GOT3 (cell line): Measurements from ENCODE around the gene TAF1B.

Experiments used
- DNase-seq: peaks from one replicate; lab custom pipeline; 2025; ENCODE audit warnings: mixed read lengths; lab: John Stamatoyannopoulos, UW

The TAF1B gene

GRCh38 chr2:9808334-9809063 lies 34.8 kb upstream of the TAF1B start:
- no peak for DNase-seq

DNA sequence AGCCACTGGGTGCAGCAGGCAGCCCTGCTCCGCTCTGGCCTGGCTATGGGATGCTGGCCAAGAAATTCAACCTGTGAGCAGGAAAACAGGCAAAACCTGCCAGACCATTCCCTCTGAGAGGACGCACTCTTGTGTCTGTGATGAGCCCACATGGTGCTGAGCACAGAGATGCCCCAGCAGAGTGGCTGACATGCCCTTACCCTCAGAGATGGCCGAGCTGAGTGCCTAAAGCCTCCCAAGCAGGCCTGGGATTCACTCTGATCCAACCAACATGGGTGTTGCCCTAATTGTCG lies 34.3 kb upstream of the TAF1B start:
- DNase-seq: no peak

- no peak for DNase-seq
Observed at GRCh38 chr2:9809448-9810088, 33.7 kb upstream of the TAF1B start.

GRCh38 chr2:9811216-9811615 lies 32.1 kb upstream of the TAF1B start:
- no peak for DNase-seq

DNA sequence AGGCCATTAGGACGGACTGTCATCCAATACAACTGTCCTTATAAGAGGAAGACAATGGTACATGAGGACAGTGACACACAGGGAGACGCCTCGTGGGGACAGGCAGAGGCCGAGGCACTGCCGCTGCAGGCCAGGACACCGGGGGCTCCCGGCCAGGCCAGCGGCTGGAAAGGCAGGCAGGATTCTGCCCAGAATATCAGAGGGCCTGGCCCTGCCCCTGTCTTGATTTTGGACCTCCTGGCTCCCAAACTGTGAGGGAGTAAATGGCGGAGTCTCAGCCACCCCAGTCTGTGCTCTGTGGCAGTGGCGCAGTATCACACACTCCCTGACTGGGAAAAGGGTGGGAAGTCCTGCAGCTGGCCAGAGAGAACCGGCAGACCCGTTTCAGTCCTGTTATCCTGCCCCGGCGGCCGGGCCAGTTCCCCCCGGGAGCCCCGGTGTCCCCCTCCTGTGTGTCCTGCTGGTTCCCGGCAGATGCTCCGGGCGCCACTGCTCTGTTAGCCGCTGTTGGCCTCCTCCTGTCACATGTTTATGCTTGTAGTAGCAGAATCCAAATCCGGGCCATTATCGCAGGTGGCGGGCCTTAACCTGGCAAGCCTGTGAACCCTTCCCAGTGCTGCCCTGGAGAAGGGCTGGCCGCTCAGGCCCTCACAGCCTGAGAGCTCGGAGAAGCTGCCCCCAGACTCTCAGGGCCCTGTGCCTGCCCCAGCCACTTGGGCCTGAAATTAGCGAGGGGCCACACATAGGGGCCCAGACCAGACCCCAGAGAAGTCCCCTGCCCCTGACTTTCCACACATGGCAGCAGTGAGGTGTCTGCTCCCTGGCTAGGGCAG lies 31.4 kb upstream of the TAF1B start:
- DNase-seq: no peak

DNA sequence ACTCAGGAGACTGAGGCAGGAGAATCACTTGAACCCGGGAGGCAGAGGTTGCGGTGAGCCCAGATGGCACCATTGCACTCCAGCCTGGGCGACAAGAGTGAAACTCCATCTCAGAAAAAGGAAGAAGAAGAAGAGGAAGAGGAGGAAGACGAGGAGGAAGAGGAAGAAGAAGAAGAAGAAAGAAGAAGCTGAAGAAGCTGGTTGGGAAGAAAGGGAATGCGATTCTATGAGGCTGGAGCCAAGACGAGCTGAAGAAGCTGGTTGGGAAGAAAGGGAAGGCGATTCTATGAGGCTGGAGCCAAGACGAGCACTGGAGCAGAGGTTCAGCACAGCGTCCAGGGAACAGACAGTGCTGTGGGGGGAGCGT lies 30.3 kb upstream of the TAF1B start:
- DNase-seq: no peak

- no peak for DNase-seq
Observed at GRCh38 chr2:9813312-9814128, 29.8 kb upstream of the TAF1B start.

- no peak for DNase-seq
Observed at GRCh38 chr2:9814129-9814868, 29.0 kb upstream of the TAF1B start.

DNA sequence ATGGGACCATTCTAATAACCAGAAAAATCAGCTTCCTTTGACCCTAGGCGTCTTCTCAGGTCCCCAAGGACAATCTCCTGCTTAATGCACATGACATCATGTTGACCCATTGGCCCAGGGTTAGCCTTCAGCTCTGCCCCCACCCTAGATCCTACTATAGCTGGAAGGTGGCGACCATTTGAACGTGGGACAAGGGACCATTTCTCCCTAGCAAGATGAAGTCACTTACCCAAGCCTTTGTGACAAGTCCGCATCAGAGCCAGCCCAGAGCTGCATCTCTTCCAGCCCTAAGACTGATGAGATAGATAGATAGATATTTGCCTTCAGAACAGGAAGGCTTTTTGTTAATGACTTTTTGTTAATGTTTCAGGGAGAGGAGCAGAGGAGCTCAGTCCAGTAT lies 28.2 kb upstream of the TAF1B start:
- no peak for DNase-seq

GRCh38 chr2:9815844-9816279 lies 27.4 kb upstream of the TAF1B start:
- no peak for DNase-seq

GRCh38 chr2:9818097-9818496 lies 25.2 kb upstream of the TAF1B start:
- no peak for DNase-seq

- DNase-seq: no peak
Observed at GRCh38 chr2:9819551-9819950, 23.7 kb upstream of the TAF1B start.

GRCh38 chr2:9820020-9820973 lies 23.0 kb upstream of the TAF1B start:
- peak; percentile 20 for DNase-seq

GRCh38 chr2:9821805-9822445 lies 21.3 kb upstream of the TAF1B start:
- no peak for DNase-seq

DNA sequence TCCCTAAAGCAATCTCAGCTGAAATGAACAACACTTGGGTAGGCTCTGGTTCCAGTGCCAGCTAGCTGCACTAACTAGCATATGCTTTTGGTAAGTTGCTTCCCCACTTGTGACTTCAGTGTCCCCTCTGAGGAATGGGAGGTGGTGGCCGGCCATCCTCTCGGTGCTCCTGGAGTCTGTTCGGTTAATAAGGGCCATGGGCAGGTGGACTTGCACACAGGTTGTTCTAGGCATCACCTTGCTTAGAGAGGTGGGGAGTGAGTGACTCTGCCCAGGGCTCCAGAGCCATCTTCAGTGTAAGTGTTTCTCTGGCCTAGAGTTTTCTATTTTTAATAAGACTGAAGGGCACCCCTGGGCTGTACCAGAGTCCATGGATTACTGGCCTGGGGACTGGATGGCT lies 18.8 kb upstream of the TAF1B start:
- DNase-seq: no peak

DNA sequence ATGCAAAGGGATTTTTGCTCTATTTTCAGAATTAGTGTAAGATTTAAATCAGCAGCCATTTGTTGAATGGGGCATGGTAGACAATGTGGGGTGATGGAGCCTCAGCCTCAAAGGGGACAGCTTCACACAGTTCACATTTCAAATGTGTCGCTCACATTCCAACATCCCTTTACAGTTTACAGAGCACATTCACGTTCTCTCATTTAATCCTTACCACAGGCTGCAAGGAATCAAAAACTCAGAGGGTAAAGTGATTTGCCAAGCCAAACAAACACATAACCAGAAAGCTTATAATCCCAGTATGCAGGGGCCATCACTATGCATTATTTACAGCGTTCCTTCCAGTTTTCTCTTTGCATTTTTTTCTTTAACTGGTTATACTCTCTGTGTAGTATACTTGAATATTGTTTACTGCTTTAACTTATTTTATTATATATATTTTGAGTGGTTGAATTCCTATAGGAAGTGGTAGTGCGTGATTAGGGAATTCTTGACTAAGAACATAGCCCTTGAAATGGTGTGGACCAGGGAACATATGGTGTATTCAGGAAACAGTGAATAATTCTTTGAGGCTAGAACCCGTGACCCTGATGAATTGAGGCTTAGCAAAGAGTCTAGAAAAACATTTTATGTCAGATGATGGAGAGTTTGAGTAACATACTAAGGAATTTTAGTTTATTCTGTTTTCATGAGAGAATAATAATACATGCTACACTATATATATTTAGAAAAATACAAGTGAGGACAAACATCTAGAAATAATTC lies 18.1 kb upstream of the TAF1B start:
- DNase-seq: no peak

DNA sequence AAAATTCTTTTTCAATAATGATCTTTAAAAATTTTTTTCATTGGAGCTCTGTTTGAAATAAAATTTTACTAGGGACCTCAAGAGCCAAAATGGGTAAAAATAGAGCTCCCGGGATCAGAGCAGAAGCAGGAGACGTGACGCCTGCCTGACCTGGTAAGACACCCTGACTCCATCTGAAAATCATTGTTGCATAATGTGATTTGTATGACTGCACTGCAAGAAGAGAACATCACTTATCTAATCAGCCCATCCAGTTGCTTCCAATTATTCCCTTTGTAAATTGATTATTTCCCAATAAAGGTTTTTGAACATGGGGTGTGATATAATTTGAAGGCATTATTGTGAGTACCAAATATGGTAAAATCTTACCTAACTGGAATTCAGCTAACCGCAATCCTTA lies 17.1 kb upstream of the TAF1B start:
- no peak for DNase-seq

DNA sequence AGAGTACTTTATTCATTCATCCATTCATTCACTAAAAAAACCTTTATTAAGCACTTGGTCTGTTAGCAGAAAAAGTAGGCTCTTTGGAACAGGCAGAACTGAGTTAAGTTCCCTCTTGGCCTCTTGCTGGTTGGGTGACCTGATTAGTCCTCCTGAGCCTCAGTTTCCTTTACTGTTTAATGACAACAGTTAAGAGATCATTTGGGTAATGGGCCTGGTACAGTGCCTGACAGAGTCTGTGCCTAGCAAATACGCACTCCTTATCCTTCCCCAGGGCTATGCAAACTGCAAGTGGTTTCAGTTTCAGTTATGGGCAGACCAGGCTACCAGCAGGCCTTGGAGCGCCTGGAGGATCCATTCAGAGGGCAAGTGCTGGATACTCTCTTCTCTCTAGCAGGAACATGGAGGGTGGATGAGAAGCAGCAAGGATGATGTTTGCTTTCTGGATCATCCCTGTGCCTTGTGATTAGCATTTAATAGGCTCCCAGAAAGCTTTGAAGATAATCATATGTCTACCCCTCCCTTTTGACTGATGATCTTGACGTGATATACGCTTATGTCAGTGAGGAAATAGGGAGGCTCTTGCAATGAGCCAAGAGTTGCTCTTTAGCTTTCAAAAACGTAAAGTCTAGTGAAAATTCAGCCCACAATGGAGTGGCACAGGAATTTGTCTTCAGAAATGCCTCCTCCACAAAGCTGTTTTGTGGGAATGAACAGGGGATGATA lies 12.4 kb upstream of the TAF1B start:
- DNase-seq: no peak

GRCh38 chr2:9831670-9832069 lies 11.6 kb upstream of the TAF1B start:
- no peak for DNase-seq
